ENCODE measurements around the gene MYF6. TPM values are rescaled to one million over a fixed set of nuclear protein-coding genes. Genes with fewer than 3 reads are reported as not detected.

MYF6 gene
- total RNA-seq, 4 donors from 2014 or later: not detected

DNA sequence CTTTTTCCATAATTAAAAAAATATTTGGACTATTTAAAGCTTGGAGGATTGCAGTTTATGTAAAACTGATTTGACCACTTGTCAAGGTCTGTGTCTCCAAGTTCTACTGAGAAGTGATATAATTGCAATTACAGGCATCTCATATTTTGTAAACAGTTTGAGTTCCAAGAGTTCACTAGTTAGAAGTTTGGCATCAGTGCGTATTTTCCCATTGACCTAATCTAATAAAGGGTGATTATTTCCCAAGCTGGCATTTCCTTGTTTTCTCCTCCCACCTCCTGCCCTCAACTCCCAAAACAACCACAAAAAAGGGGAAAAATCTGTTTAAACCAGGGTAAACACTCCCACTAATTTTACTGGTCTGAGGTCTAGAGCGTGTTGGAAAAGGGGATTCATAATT is 3.0 kb upstream of the MYF6 start:
- intact Hi-C loops (cut with DNase I): no loop called here

DNA sequence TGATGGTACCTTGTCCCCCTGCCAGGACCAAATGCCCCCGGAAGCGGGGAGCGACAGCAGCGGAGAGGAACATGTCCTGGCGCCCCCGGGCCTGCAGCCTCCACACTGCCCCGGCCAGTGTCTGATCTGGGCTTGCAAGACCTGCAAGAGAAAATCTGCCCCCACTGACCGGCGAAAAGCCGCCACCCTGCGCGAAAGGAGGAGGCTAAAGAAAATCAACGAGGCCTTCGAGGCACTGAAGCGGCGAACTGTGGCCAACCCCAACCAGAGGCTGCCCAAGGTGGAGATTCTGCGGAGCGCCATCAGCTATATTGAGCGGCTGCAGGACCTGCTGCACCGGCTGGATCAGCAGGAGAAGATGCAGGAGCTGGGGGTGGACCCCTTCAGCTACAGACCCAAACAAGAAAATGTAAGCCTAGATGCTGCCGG is 410 bp downstream of the MYF6 start:
- Histone ChIP-seq H3K36me3 (no peaks in the 10 kb centered on the region), H3K4me1 (peaks cover 0 to 7% of the 10 kb centered on the region in 2 donors), H3K9me3 (no peaks in the 10 kb centered on the region), H3K27me3 (peaks cover 6% of the 10 kb centered on the region), H3K27ac (no peak overlapping the region), H3K4me3 (replicated peaks in 1 of 3) (no peak overlapping the region)
- TF ChIP-seq POLR2A (IDR thresholded peaks at IDR 0.05): no peak
- TF ChIP-seq, protein P1, sequence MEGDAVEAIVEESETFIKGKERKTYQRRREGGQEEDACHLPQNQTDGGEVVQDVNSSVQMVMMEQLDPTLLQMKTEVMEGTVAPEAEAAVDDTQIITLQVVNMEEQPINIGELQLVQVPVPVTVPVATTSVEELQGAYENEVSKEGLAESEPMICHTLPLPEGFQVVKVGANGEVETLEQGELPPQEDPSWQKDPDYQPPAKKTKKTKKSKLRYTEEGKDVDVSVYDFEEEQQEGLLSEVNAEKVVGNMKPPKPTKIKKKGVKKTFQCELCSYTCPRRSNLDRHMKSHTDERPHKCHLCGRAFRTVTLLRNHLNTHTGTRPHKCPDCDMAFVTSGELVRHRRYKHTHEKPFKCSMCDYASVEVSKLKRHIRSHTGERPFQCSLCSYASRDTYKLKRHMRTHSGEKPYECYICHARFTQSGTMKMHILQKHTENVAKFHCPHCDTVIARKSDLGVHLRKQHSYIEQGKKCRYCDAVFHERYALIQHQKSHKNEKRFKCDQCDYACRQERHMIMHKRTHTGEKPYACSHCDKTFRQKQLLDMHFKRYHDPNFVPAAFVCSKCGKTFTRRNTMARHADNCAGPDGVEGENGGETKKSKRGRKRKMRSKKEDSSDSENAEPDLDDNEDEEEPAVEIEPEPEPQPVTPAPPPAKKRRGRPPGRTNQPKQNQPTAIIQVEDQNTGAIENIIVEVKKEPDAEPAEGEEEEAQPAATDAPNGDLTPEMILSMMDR (IDR thresholded peaks at IDR 0.05): no peak
- intact Hi-C loops (cut with DNase I): no loop called here
- no peak for DNase-seq
- 28 to 36% methylated on average over 18 to 21 of the region's 21 CpGs for WGBS, 2 donors

More for the DNA sequence above, 3.0 kb upstream of the MYF6 start:
- 84 to 87% methylated on average over 2 of the region's 2 CpGs for WGBS, 2 donors
- no peak overlapping the region for H3K4me3 ChIP-seq (replicated peaks in 1 of 3)
- H3K36me3 ChIP-seq: no peaks in the 10 kb centered on the region
- TF ChIP-seq, protein P1 (IDR thresholded peaks at IDR 0.05): no peak
- no peak for TF ChIP-seq POLR2A (IDR thresholded peaks at IDR 0.05)
- no peaks in the 10 kb centered on the region for H3K27me3 ChIP-seq
- no peak overlapping the region for H3K27ac ChIP-seq
- H3K4me1 ChIP-seq: peaks cover 0 to 7% of the 10 kb centered on the region in 2 donors
- DNase-seq: no peak
- no peaks in the 10 kb centered on the region for H3K9me3 ChIP-seq

DNA sequence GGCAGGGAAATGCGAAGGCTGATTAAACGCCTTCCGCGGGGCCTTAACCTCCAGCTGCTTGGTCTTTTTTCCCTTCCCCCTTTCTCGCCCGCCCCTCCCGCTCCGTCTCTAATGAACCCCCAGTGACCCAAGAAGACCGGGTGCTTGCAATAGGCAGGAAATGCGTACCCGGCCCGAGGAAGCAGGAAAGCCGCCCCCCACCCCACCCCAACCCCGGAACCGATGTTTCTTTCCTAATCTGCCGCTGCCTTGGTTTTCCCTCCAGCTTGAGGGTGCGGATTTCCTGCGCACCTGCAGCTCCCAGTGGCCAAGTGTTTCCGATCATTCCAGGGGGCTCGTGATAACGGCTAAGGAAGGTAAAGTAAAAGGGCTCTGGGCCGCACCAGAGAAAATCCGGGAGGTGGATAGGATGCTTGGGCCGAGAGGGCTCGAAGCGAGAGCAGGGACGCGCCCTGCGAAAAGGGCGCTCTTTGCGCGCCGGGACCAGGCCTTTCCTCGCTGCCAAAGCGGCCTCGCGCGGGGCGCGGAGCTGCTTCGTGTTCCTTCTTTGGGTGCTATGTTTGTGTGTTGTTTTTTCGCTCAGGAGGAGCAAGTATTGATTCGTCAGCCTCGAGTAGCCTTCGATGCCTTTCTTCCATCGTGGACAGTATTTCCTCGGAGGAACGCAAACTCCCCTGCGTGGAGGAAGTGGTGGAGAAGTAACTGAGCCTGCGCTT is 983 bp downstream of the MYF6 start:
- no peaks in the 10 kb centered on the region for H3K36me3 ChIP-seq
- intact Hi-C loops (cut with DNase I): no loop called here
- WGBS, 2 donors: 10 to 20% methylated on average over 49 of the region's 50 CpGs
- H3K4me3 ChIP-seq (replicated peaks in 1 of 3): no peak overlapping the region
- no peak overlapping the region for H3K27ac ChIP-seq
- peaks cover 6% of the 10 kb centered on the region for H3K27me3 ChIP-seq
- DNase-seq: no peak
- peaks cover 0 to 4% of the 10 kb centered on the region in 2 donors for H3K4me1 ChIP-seq
- no peak for TF ChIP-seq POLR2A (IDR thresholded peaks at IDR 0.05)
- TF ChIP-seq, protein P1 (IDR thresholded peaks at IDR 0.05): no peak
- no peaks in the 10 kb centered on the region for H3K9me3 ChIP-seq

DNA sequence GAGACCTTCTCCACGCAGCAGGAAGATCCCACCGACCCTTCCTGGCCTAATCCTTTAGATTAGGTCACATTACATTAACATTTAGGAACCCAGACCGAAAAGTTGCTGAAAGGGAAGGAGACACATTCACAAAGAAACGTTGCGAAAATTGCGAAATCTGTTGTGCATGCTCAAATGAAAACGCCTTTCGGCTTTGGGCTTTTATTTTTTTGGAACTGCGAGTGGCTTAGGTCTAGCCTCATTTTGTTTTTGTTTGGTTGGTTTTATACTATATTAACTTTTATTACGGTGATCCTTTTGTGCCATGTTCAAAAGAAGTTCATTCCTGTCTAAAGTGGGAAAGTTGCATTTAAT is 1.5 kb downstream of the MYF6 start:
- Histone ChIP-seq H3K27me3 (peaks cover 6% of the 10 kb centered on the region), H3K9me3 (no peaks in the 10 kb centered on the region), H3K4me1 (peaks cover 0 to 4% of the 10 kb centered on the region in 2 donors), H3K4me3 (replicated peaks in 1 of 3) (no peak overlapping the region), H3K27ac (no peak overlapping the region), H3K36me3 (no peaks in the 10 kb centered on the region)
- intact Hi-C loops (cut with DNase I): no loop called here
- TF ChIP-seq POLR2A (IDR thresholded peaks at IDR 0.05): no peak
- TF ChIP-seq, protein P1 (IDR thresholded peaks at IDR 0.05): no peak
- no peak for DNase-seq
- WGBS, 2 donors: 45 to 47% methylated on average over 10 of the region's 10 CpGs

DNA sequence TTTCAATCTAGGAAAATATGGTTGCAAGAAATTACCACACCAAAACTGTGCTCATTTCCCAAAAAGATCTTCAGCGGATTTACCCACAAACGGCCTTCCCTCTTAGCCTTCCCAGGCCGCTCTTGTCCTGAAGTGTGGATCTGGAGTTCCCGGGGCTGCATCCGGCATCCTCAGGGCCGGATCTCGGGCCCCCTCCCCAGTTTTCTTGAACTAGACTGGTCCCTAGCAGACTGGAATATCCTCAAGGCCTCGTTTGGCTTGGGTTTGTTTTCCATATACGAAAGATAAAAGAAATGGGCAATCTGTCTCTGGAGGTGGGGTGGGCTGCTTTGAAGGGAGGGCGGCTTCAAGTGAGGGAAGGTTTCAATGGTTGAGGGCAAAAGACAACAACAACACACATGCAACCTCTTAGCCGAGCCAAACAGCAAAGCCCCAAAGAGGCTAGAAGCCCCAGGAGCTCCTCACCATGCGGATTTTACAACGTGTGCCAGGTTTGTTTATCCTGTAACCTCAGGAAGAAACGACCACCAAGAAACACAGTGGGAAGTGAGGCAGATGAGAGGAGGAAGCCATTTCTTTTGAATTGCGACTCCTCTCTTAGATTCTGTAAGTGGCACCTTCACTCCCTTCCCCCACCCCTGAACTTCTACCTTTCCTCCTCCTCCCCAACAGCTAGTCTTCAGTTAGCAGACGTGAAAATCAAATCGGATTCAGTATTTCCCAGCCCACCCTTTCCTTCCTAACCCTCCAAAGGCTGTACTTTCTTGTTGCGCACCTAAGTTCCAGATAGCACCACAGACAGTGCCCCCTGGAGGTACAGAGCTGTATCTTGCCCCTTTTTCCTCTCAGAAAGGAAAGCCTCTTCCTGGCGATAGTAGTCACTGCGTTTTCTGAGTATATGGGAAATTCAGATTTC is 2.6 kb downstream of the MYF6 start:
- Histone ChIP-seq H3K27me3 (peaks cover 6% of the 10 kb centered on the region), H3K4me3 (replicated peaks in 1 of 3) (no peak overlapping the region), H3K9me3 (no peaks in the 10 kb centered on the region), H3K36me3 (no peaks in the 10 kb centered on the region), H3K27ac (no peak overlapping the region), H3K4me1 (peaks cover 0 to 4% of the 10 kb centered on the region in 2 donors)
- DNase-seq: no peak
- no peak for TF ChIP-seq POLR2A (IDR thresholded peaks at IDR 0.05)
- TF ChIP-seq, protein P1 (IDR thresholded peaks at IDR 0.05): peak in 2 of 6 experiments; percentile 22 to 34
- WGBS, 2 donors: 52 to 54% methylated on average over 20 of the region's 20 CpGs
- intact Hi-C loops (cut with DNase I): no loop called here
